GM18861 (cell line): ENCODE results near the gene MRPL46.

Source experiments
- ATAC-seq: cut with Tn5 transposase; IDR thresholded peaks from one replicate; pipeline ENCODE4 v1.9.1; 2021; ENCODE audit not compliant: unreplicated experiment

MRPL46 gene

GRCh38 chr15:88467073-88467934, at the start of gene MRPL46, which contains the start of gene MRPS11:
MRPL46 (minus strand) TSS chr15:88467388; CDS start chr15:88467377, 11 bp downstream.
MRPS11 (plus strand) TSS chr15:88467708; CDS start chr15:88467718, 10 bp downstream.
- ATAC-seq = peak; percentile 83

- no peak for ATAC-seq
These were observed 46.0 kb upstream of the MRPL46 start for GRCh38 chr15:88513195-88513594.

- ATAC-seq = no peak
These were observed 45.4 kb upstream of the MRPL46 start for GRCh38 chr15:88512601-88513000.

GRCh38 chr15:88512078-88512477, 44.9 kb upstream of the MRPL46 start:
- no peak for ATAC-seq

- no peak for ATAC-seq
These were observed 44.0 kb upstream of the MRPL46 start for GRCh38 chr15:88511161-88511560.

- no peak for ATAC-seq
These were observed 42.8 kb upstream of the MRPL46 start for GRCh38 chr15:88509964-88510363.

GRCh38 chr15:88509321-88509720, 42.1 kb upstream of the MRPL46 start:
- no peak for ATAC-seq

GRCh38 chr15:88506628-88507027, 39.4 kb upstream of the MRPL46 start:
- ATAC-seq = no peak

GRCh38 chr15:88505721-88506120, 38.5 kb upstream of the MRPL46 start:
- no peak for ATAC-seq

GRCh38 chr15:88504445-88504844, 37.3 kb upstream of the MRPL46 start:
- no peak for ATAC-seq

- no peak for ATAC-seq
These were observed 31.8 kb upstream of the MRPL46 start for GRCh38 chr15:88498996-88499395.

- no peak for ATAC-seq
These were observed 30.0 kb upstream of the MRPL46 start for GRCh38 chr15:88497109-88497765.

- ATAC-seq = no peak
These were observed 26.7 kb upstream of the MRPL46 start for GRCh38 chr15:88493844-88494243.

GRCh38 chr15:88491158-88491557, 24.0 kb upstream of the MRPL46 start:
- ATAC-seq = no peak

- ATAC-seq = no peak
These were observed 22.8 kb upstream of the MRPL46 start for GRCh38 chr15:88490036-88490435.

GRCh38 chr15:88489321-88489720, 22.1 kb upstream of the MRPL46 start:
- no peak for ATAC-seq

- ATAC-seq = no peak
These were observed 20.8 kb upstream of the MRPL46 start for GRCh38 chr15:88487796-88488523.

- ATAC-seq = no peak
These were observed 20.1 kb upstream of the MRPL46 start for GRCh38 chr15:88487178-88487795.

- ATAC-seq = no peak
These were observed 17.6 kb upstream of the MRPL46 start for GRCh38 chr15:88484682-88485331.

GRCh38 chr15:88482263-88482662, 15.1 kb upstream of the MRPL46 start:
- ATAC-seq = no peak

- ATAC-seq = no peak
These were observed 13.8 kb upstream of the MRPL46 start for GRCh38 chr15:88480981-88481380.
